GM10248 (cell line): Measurements from ENCODE around the gene CLINT1.
"Not testable (repeated sequence)": the region's sequence is repeated elsewhere in the genome, so short reads cannot be mapped to it uniquely, and the experiment has no call there.

Experiments
- CTCF ChIA-PET: fragments of 300-600 bp; sonication (Branson Sonifier 250); formaldehyde crosslinking; extraction: SDS; loops from one replicate; lab custom pipeline; 2021; ENCODE audit warnings: antibody characterized with exemption; lab: Yijun Ruan, JAX
- POLR2A ChIA-PET: fragments of 350-650 bp; sonication (Branson Sonifier 250); formaldehyde crosslinking; extraction: SDS; loops from one replicate; lab custom pipeline; 2020; ENCODE audit warnings: antibody characterized with exemption; lab: Yijun Ruan, JAX
- DNase-seq: peaks from one replicate; pipeline ENCODE4 v3.0.0; 2012; ENCODE audit errors: extremely low spot score
- TF ChIP-seq, protein P1 (sequence below): IDR thresholded peaks from 2 replicates; pipeline ENCODE4 v1.5.1; 2012; ENCODE audit warnings: mild to moderate bottlenecking, low read depth; ENCODE audit errors: extremely low read depth, missing control alignments, control extremely low read depth

Gene CLINT1

DNA sequence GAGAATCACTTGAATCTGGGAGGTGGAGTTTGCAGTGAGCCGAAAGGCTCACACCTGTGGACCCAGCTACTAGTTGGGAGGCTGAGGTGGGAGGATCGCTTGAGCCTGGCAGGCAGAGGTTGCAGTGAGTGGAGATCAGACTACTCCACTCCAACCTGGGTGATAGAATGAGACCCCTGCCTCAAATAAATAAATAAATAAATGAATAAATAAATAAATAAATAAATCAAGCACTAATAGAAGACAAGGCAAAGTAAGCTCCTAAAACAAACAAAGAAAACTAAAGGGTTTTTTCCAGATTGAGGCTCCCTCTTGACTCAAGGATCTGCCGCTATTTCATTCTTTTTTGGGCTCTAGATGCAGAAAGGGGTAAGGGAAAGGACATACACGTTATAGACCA is 34.7 kb upstream of the CLINT1 start:
- DNase-seq: no peak
- TF ChIP-seq, protein P1, sequence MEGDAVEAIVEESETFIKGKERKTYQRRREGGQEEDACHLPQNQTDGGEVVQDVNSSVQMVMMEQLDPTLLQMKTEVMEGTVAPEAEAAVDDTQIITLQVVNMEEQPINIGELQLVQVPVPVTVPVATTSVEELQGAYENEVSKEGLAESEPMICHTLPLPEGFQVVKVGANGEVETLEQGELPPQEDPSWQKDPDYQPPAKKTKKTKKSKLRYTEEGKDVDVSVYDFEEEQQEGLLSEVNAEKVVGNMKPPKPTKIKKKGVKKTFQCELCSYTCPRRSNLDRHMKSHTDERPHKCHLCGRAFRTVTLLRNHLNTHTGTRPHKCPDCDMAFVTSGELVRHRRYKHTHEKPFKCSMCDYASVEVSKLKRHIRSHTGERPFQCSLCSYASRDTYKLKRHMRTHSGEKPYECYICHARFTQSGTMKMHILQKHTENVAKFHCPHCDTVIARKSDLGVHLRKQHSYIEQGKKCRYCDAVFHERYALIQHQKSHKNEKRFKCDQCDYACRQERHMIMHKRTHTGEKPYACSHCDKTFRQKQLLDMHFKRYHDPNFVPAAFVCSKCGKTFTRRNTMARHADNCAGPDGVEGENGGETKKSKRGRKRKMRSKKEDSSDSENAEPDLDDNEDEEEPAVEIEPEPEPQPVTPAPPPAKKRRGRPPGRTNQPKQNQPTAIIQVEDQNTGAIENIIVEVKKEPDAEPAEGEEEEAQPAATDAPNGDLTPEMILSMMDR: no peak
- POLR2A ChIA-PET: no interaction called here
- CTCF ChIA-PET: interaction anchor here (0.9 to 1.2 kb wide), 2 partner anchors 10 to 23 kb away, joined by 3 to 6 read pairs; no protein-coding TSS in a partner anchor

DNA sequence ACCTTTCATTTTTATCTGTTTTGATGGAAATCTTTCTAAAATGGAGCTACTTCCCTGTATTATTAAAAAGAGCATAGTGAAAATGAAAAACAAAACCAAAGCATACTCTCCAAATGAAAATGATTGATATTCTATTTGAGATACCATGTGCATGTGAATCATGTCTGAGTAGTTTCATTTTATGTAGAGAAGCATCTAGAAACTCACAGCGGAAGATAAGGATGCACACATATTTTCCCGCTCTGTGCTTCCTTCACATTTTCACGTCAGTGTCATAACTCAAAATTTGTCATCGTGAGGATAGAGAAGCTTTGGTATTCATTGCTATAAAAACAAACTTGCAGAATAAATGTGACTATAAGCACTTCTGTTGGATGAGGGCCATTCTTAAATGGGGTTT is 34.0 kb upstream of the CLINT1 start:
- ChIA-PET POLR2A (no interaction called here), CTCF (interaction anchor here (1.0 to 1.2 kb wide), 2 partner anchors 14 to 24 kb away, joined by 4 to 6 read pairs; no protein-coding TSS in a partner anchor)
- no peak for DNase-seq
- TF ChIP-seq, protein P1: no peak

DNA sequence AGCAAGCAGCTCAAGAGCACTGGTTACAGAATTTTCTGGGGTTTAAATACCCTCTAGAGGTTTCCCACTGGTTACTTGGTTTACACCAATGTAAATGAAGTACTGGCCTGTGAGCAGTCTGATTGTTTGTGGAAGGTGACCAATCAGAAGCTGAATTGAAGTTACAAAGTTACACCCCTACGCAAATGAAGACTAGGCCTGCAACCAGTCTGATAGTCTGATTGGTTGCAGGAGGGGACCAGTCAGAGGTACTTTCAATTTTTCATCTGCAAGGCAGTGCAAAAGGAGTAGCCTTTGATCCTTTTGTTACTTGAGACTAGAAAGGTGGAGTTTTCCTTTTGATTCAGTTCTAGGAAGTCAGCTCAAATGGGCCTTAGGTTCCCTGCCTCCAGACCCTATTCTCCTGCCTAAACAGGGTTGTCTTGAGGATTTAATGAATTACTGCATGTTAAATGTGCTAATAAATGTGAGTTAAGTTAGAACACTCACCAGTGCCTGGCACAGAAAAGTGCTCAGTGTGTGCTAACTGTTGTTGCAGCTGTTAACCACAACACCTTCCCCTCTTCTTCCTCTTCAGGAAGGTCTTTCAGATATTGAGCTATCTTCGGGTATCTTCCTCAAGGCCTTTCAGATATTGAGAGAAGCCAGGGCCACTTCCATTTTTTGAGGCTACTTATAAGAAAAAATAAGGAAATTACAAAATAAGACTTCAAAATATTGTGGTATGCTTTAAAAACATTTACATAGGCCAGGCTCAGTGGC is 32.1 kb upstream of the CLINT1 start:
- DNase-seq: no peak
- TF ChIP-seq, protein P1: no peak
- ChIA-PET CTCF (interaction anchor here (1.0 to 1.6 kb wide), 8 partner anchors 9 to 74 kb away, joined by 3 to 4 read pairs (median 3); no protein-coding TSS in a partner anchor), POLR2A (no interaction called here)

DNA sequence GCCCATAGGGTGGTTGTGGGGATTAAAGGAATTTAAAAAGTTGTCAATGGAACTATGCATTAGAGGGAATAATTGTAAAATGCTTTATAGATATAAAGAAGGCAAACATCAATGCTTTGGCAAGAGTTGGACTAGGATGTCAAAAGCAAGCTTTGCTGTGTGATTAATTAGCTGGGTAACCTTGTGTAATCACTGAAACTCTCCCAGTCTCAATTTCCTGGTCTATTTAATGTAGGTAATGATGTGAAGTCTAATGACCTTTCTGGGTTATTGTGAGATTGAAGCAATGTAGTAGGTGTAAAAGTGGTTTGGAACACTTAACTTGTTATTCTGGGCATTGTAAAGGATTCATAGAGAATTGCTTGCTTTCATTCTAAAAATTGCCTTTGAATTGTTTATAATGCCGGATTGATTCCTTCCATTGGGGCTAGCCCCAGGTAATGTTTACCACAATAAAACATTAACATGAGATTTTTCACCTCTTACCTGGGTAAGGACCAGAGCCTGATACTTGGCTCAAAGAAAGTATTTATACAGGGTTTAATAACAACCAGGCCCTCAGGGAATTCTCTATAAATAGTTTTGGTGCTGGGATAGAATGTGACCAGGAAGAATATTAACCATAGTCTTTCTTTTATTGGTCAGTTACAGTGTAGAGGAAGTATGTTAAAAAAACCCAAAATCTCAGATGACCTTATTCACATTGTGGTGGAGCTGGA is 30.0 kb upstream of the CLINT1 start:
- ChIA-PET POLR2A (no interaction called here), CTCF (no interaction called here)
- no peak for DNase-seq
- TF ChIP-seq, protein P1: no peak

DNA sequence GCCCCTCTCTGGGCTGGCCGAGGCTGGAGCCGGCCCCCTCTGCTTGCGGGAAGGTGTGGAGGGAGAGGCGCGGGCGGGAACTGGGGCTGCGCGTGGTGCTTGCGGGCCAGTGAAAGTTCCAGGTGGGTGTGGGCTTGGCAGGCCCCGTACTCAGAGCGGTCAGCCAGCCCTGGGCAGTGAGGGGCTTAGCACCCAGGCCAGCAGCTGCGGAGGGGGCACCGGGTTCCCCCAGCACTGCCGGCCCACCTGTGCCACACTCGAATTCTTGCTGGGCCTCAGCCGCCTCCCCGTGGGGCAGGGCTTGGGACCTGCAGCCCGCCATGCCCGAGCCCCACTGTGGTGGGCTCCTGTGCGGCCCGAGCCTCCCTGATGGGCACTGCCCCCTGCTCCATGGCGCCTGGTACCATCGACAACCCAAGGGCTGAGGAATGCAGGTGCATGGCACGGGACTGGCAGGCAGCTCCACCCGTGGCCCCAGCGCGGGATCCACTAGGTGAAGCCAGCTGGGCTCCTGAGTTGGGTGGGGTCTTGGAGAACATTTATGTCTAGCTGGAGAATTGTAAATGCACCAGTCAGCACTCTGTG is 27.9 kb upstream of the CLINT1 start:
- ChIA-PET POLR2A (no interaction called here), CTCF (interaction anchor here (0.8 kb wide), 1 partner anchor 64 kb away, joined by 3 read pairs; no protein-coding TSS in a partner anchor)
- TF ChIP-seq, protein P1: no peak
- DNase-seq: no peak

DNA sequence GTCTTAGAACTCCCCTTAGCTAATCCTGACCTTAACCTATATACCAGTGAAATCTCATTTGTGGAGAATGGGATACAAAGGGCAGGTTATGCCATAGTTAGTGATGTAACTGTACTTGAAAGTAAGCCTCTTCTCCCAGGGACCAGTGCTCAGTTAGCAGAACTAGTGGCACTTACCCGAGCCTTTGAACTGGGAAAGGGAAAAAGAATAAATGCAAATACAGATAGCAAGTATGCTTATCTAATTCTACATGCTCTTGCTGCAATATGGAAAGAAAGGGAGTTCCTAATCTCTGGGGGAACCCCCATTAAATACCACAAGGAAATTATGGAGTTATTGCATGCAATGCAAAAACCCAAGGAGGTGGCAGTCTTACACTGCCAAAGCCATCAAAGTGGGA is 26.1 kb upstream of the CLINT1 start:
- CTCF ChIA-PET, DNase-seq, POLR2A ChIA-PET: not testable (repeated sequence)

DNA sequence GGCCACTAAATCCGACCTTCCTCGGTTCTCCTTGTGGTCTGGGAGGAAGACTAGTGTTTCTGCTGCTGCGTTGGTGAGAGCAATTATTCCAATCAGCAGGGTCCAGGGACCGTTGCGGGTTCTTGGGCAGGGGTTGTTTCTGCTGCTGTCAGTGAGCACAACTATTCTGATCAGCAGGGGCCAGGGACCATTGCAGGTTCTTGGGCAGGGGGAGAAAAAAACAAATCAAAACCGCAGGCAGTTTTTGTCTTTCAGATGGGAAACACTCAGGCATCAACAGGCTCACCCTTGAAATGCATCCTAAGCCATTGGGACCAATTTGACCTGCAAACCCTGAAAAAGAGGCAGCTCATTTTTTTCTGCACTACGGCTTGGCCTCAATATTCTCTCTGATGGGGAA is 22.6 kb upstream of the CLINT1 start:
- CTCF ChIA-PET, DNase-seq, POLR2A ChIA-PET: not testable (repeated sequence)
